Liver (tissue), 9 donors: ENCODE data around the gene CRACR2A. TPM values are rescaled to one million over a fixed set of nuclear protein-coding genes. Genes with fewer than 3 reads are reported as not detected.

Experiments used
- DNase-seq: peaks from one replicate; pipeline ENCODE4 v3.0.0-alpha.2; 2017; ENCODE audit warnings: low spot score
- H3K27ac ChIP-seq, 2 donors: one replicate each; pipeline ENCODE4 v1.7.0; 2013; ENCODE audit warnings: inconsistent platforms in 2 of 2, low read length in 2 of 2, control low read depth in 1 of 2, low read depth in 1 of 2, mild to moderate bottlenecking in 1 of 2
- H3K27me3 ChIP-seq, 4 donors: one replicate each; pipeline versions ENCODE4 v1.6.1 to v1.7.0; 2013; ENCODE audit warnings: low read length in 3 of 4, inconsistent platforms in 1 of 4, mild to moderate bottlenecking in 1 of 4, moderate library complexity in 1 of 4; ENCODE audit not compliant: control insufficient read depth in 4 of 4, insufficient read depth in 4 of 4
- H3K36me3 ChIP-seq, 4 donors: one replicate each; pipeline versions ENCODE4 v1.6.1 to v1.7.0; 2013; ENCODE audit warnings: low read length in 3 of 4, mild to moderate bottlenecking in 3 of 4, low read depth in 1 of 4, moderate library complexity in 1 of 4; ENCODE audit not compliant: control insufficient read depth in 4 of 4, insufficient read depth in 3 of 4
- H3K4me1 ChIP-seq, 4 donors: one replicate each; pipeline versions ENCODE4 v1.6.1 to v1.7.0; 2013; ENCODE audit warnings: low read length in 3 of 4, mild to moderate bottlenecking in 3 of 4, moderate library complexity in 1 of 4; ENCODE audit not compliant: control insufficient read depth in 4 of 4, insufficient read depth in 4 of 4
- H3K4me3 ChIP-seq, 3 donors: one replicate each; pipeline versions ENCODE4 v1.6.1 to v1.7.0; 2013; ENCODE audit warnings: low read length in 3 of 3, control low read depth in 1 of 3, low read depth in 1 of 3, mild to moderate bottlenecking in 1 of 3
- H3K9ac ChIP-seq, 2 donors: one replicate each; pipeline ENCODE4 v1.7.0; 2013; ENCODE audit warnings: low read length in 2 of 2, mild to moderate bottlenecking in 2 of 2, moderate library complexity in 2 of 2, control low read depth in 1 of 2, low read depth in 1 of 2
- H3K9me3 ChIP-seq, 4 donors: one replicate each; pipeline versions ENCODE4 v1.6.1 to v1.7.0; 2013; ENCODE audit warnings: low read length in 3 of 4; ENCODE audit not compliant: control insufficient read depth in 4 of 4
- EGR1 ChIP-seq, 2 donors: IDR thresholded peaks; 2 replicates each; pipeline ENCODE4 v1.6.1; 2016 to 2018; ENCODE audit warnings: antibody characterized with exemption in 2 of 2, low read depth in 2 of 2
- FOXA1 ChIP-seq: IDR thresholded peaks from 2 replicates; pipeline ENCODE4 v1.6.1; 2016; ENCODE audit warnings: antibody characterized with exemption
- FOXA2 ChIP-seq: IDR thresholded peaks from 2 replicates; pipeline ENCODE4 v1.6.1; 2016; ENCODE audit warnings: antibody characterized with exemption
- GABPA ChIP-seq, 2 donors: IDR thresholded peaks in 1 of 2; conservative IDR thresholded peaks in 1 of 2; 2 replicates each; pipeline ENCODE4 v1.6.1; 2016; ENCODE audit warnings: antibody characterized with exemption in 2 of 2, mild to moderate bottlenecking in 1 of 2, moderate library complexity in 1 of 2
- HNF4A ChIP-seq, 2 donors: conservative IDR thresholded peaks; 2 replicates each; pipeline ENCODE4 v1.6.1; 2016; ENCODE audit warnings: antibody characterized with exemption in 2 of 2, mild to moderate bottlenecking in 2 of 2
- JUND ChIP-seq, 2 donors: IDR thresholded peaks; 2 replicates each; pipeline ENCODE4 v1.6.1; 2016; ENCODE audit warnings: antibody characterized with exemption in 2 of 2
- NR2F2 ChIP-seq: IDR thresholded peaks from 2 replicates; pipeline ENCODE4 v1.6.1; 2016; ENCODE audit warnings: antibody characterized with exemption
- RAD21 ChIP-seq, 2 donors: IDR thresholded peaks; 2 replicates each; pipeline ENCODE4 v1.6.1; 2016; ENCODE audit warnings: antibody characterized with exemption in 2 of 2, mild to moderate bottlenecking in 2 of 2
- RXRA ChIP-seq, 2 donors: IDR thresholded peaks; 2 replicates each; pipeline ENCODE4 v1.6.1; 2017 to 2018; ENCODE audit warnings: antibody characterized with exemption in 2 of 2, mild to moderate bottlenecking in 1 of 2
- SP1 ChIP-seq: IDR thresholded peaks from 2 replicates; pipeline ENCODE4 v1.6.1; 2018; ENCODE audit warnings: antibody characterized with exemption, mild to moderate bottlenecking
- TAF1 ChIP-seq: conservative IDR thresholded peaks from 2 replicates; pipeline ENCODE4 v1.6.1; 2016; ENCODE audit warnings: antibody characterized with exemption, mild to moderate bottlenecking
- YY1 ChIP-seq: IDR thresholded peaks from 2 replicates; pipeline ENCODE4 v1.6.1; 2016; ENCODE audit warnings: antibody characterized with exemption, mild to moderate bottlenecking
- WGBS: extraction: QIAGEN DNeasy Blood & Tissue Kit; methylation state at CpG from one replicate; pipeline ENCODE4 v1.1.7; 2013; 5-methylcytosine and 5-hydroxymethylcytosine counted together
- polyA plus RNA-seq, 2 donors: library from polyadenylated mRNA; stranded (reverse) in 1 of 2; unstranded in 1 of 2; fragments of 200-250 nt in 1 of 2; fragments of >200 nt in 1 of 2; fragmentation: Nextera tagmentation in 1 of 2; extraction: Ambion mirVana in 1 of 2; gene quantifications; one replicate each; pipeline versions ENCODE4 v1.2.1 to v1.2.3, GENCODE V29; 2013 to 2015
- total RNA-seq, 2 donors: library from RNA; depleted of rRNA; stranded (reverse); fragments of >200 nt; gene quantifications; one replicate each; pipeline ENCODE4 v1.2.3, GENCODE V29; 2014
- TF ChIP-seq, protein P1 (sequence below): IDR thresholded peaks from 2 replicates; pipeline ENCODE4 v1.6.1; 2016; ENCODE audit warnings: antibody characterized with exemption, mild to moderate bottlenecking
- TF ChIP-seq, protein P2 (sequence below): IDR thresholded peaks from 2 replicates; pipeline ENCODE4 v1.6.1; 2016; ENCODE audit warnings: antibody characterized with exemption
- TF ChIP-seq, protein P3 (sequence below): fragments of 150-350 bp; IDR thresholded peaks from 2 replicates; pipeline ENCODE4 v1.5.1; 2017; ENCODE audit warnings: improper control_type of control experiment, low read depth, low read length; ENCODE audit not compliant: missing input control
- TF ChIP-seq, protein P4 (sequence below): IDR thresholded peaks from 2 replicates; pipeline ENCODE4 v1.6.1; 2016; ENCODE audit warnings: antibody characterized with exemption
- TF ChIP-seq, protein P5 (sequence below): IDR thresholded peaks from 2 replicates; pipeline ENCODE4 v1.6.1; 2016; ENCODE audit warnings: antibody characterized with exemption
- donor health status: healthy.
- donor health status: healthy.
- donor health status: healthy.
- donor health status: healthy.
- donor health status: healthy.

Gene CRACR2A
- total and polyA plus RNA-seq, 4 donors, result 0.33 to 4.2 (median 1.4) TPM

DNA sequence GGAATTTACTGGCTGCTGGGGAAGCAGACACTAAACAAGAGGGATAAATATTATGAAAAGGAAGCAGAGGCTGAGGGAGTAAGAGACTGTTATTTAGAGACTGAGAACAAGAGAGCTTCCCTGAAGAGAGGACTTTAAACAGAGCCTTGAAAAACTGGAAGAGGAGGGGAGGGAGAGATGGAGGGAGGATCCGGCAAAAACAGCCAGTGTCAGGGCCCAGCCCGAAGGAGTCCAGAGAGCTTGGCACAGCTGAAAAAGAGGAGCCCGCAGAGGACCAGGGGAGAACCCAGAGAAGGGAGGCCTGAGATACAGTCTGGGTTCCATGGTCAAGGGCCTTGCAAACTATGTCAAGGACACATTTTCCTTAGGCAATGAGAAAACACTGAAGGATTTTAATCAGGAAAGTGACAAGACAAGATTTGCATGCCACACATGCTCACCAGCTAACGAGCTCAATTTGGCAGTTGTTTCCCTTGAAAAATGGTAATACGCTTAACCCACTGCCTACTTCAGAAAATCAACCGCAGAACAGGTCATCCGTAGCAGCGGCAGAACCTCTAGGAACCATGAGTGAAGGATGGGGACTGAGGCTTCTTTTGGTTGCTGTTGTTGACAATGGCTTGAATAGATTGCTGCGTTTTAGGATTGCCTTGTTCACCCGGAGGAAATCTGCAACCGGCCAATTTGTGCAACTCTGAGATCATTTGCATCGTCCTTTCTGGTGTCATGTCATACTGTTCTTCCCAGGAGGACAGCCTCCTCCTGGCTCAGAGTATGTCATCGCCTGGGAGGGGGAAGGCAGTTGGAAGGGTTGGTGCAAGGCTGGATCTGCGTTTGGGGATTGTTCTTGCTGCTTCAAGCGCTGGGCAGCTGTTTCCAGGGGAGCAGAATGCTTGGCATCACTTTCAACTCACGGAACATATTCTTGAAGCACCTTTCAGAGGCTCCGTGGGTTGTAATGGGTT, 153.7 kb downstream of the CRACR2A start:
- Histone ChIP-seq H3K4me3 (no peak overlapping the region), H3K9me3 (no peaks in the 10 kb centered on the region), H3K36me3 (no peaks in the 10 kb centered on the region), H3K27ac (no peak overlapping the region), H3K4me1 (no peaks in the 10 kb centered on the region), H3K27me3 (peaks cover 0 to 9% (median 3%) of the 10 kb centered on the region in 4 donors), H3K9ac (no peak overlapping the region)
- TF ChIP-seq, protein P1, sequence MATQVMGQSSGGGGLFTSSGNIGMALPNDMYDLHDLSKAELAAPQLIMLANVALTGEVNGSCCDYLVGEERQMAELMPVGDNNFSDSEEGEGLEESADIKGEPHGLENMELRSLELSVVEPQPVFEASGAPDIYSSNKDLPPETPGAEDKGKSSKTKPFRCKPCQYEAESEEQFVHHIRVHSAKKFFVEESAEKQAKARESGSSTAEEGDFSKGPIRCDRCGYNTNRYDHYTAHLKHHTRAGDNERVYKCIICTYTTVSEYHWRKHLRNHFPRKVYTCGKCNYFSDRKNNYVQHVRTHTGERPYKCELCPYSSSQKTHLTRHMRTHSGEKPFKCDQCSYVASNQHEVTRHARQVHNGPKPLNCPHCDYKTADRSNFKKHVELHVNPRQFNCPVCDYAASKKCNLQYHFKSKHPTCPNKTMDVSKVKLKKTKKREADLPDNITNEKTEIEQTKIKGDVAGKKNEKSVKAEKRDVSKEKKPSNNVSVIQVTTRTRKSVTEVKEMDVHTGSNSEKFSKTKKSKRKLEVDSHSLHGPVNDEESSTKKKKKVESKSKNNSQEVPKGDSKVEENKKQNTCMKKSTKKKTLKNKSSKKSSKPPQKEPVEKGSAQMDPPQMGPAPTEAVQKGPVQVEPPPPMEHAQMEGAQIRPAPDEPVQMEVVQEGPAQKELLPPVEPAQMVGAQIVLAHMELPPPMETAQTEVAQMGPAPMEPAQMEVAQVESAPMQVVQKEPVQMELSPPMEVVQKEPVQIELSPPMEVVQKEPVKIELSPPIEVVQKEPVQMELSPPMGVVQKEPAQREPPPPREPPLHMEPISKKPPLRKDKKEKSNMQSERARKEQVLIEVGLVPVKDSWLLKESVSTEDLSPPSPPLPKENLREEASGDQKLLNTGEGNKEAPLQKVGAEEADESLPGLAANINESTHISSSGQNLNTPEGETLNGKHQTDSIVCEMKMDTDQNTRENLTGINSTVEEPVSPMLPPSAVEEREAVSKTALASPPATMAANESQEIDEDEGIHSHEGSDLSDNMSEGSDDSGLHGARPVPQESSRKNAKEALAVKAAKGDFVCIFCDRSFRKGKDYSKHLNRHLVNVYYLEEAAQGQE, result no peak
- no peak for TF ChIP-seq FOXA2
- TF ChIP-seq, protein P2, sequence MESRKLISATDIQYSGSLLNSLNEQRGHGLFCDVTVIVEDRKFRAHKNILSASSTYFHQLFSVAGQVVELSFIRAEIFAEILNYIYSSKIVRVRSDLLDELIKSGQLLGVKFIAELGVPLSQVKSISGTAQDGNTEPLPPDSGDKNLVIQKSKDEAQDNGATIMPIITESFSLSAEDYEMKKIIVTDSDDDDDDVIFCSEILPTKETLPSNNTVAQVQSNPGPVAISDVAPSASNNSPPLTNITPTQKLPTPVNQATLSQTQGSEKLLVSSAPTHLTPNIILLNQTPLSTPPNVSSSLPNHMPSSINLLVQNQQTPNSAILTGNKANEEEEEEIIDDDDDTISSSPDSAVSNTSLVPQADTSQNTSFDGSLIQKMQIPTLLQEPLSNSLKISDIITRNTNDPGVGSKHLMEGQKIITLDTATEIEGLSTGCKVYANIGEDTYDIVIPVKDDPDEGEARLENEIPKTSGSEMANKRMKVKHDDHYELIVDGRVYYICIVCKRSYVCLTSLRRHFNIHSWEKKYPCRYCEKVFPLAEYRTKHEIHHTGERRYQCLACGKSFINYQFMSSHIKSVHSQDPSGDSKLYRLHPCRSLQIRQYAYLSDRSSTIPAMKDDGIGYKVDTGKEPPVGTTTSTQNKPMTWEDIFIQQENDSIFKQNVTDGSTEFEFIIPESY, result no peak
- no peak for TF ChIP-seq EGR1 (IDR thresholded peaks at IDR 0.05; ENCODE audit: low read depth in 2 of 2)
- no peak for TF ChIP-seq SP1
- no peak for TF ChIP-seq RXRA (IDR thresholded peaks at IDR 0.05)
- TF ChIP-seq TAF1, result no peak
- TF ChIP-seq FOXA1, result no peak
- TF ChIP-seq, protein P3, sequence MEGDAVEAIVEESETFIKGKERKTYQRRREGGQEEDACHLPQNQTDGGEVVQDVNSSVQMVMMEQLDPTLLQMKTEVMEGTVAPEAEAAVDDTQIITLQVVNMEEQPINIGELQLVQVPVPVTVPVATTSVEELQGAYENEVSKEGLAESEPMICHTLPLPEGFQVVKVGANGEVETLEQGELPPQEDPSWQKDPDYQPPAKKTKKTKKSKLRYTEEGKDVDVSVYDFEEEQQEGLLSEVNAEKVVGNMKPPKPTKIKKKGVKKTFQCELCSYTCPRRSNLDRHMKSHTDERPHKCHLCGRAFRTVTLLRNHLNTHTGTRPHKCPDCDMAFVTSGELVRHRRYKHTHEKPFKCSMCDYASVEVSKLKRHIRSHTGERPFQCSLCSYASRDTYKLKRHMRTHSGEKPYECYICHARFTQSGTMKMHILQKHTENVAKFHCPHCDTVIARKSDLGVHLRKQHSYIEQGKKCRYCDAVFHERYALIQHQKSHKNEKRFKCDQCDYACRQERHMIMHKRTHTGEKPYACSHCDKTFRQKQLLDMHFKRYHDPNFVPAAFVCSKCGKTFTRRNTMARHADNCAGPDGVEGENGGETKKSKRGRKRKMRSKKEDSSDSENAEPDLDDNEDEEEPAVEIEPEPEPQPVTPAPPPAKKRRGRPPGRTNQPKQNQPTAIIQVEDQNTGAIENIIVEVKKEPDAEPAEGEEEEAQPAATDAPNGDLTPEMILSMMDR, result no peak
- TF ChIP-seq GABPA (IDR thresholded peaks at IDR 0.05 in 1 of 2, conservative IDR thresholded peaks at IDR 0.05 in 1 of 2), result no peak
- no peak for TF ChIP-seq JUND (IDR thresholded peaks at IDR 0.05)
- no peak for TF ChIP-seq RAD21 (IDR thresholded peaks at IDR 0.05)
- no peak for TF ChIP-seq NR2F2
- 79% methylated on average over 17 of the region's 17 CpGs for WGBS
- no peak for DNase-seq

DNA sequence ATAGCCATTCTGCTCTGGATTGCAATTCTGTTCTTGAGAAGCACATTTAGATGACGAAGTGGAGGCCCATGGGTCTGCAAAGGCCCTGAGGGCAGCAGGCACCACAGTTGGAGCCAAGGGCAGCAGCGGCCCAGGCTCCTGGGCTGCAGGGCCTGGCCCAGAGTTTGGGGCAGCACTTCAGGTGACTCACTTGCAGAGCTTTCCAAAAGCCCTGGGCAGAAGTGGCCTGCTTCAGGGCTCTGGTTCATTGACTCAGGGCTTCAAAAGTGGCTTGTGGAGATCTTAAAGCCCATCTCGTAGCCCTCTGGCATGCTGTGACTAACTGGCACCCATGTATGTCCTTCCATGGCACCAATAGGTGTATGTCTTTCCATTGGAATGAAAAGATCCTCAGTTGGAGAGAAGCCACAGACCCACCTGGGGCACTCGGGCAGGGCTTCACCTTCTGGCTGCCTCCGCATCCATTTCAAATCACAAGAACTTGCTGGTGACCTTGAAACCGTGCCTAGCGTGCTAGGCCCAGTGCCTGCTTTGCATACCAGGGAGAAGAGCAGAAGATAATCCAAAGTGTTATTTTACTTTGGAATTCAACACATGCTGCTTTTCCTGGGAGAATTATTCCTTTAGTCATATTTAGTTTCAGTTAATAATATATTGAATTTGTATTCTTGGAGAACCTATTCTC, 155.2 kb downstream of the CRACR2A start:
- Histone ChIP-seq H3K4me1 (no peaks in the 10 kb centered on the region), H3K9ac (no peak overlapping the region), H3K36me3 (no peaks in the 10 kb centered on the region), H3K27me3 (peaks cover 0 to 9% (median 0%) of the 10 kb centered on the region in 4 donors), H3K4me3 (no peak overlapping the region), H3K9me3 (no peaks in the 10 kb centered on the region), H3K27ac (no peak overlapping the region)
- no peak for DNase-seq
- 85% methylated on average over 7 of the region's 7 CpGs for WGBS
- TF ChIP-seq HNF4A (conservative IDR thresholded peaks at IDR 0.05) (no peak), FOXA2 (no peak), RXRA (IDR thresholded peaks at IDR 0.05) (no peak), EGR1 (IDR thresholded peaks at IDR 0.05; ENCODE audit: low read depth in 2 of 2) (no peak), TAF1 (no peak), SP1 (no peak), GABPA (IDR thresholded peaks at IDR 0.05 in 1 of 2, conservative IDR thresholded peaks at IDR 0.05 in 1 of 2) (no peak), YY1 (no peak)
- TF ChIP-seq, protein P4, sequence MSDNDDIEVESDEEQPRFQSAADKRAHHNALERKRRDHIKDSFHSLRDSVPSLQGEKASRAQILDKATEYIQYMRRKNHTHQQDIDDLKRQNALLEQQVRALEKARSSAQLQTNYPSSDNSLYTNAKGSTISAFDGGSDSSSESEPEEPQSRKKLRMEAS, result no peak
- TF ChIP-seq, protein P3, result no peak
- TF ChIP-seq, protein P5, sequence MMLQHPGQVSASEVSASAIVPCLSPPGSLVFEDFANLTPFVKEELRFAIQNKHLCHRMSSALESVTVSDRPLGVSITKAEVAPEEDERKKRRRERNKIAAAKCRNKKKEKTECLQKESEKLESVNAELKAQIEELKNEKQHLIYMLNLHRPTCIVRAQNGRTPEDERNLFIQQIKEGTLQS, result no peak
